Measurements from ENCODE around the gene FANK1. TPM values are rescaled to one million over a fixed set of nuclear protein-coding genes. Genes with fewer than 3 reads are reported as not detected.
"Not testable (repeated sequence)": the region's sequence is repeated elsewhere in the genome, so short reads cannot be mapped to it uniquely, and the experiment has no call there.

FANK1 gene
- polyA plus RNA-seq (2012; ENCODE audit: insufficient read depth, insufficient read length, low read depth) = not detected

- not testable (repeated sequence) for H3K36me3 ChIP-seq, H3K4me1 ChIP-seq, H3K9me3 ChIP-seq
- H3K4me3 ChIP-seq (ENCODE audit: low read depth, low read length) = peak within 1 kb of the TSS; percentile 53
- DNase-seq = peak; percentile 80
- H3K27me3 ChIP-seq = peaks cover 30% of the 10 kb centered on the region
These were observed at the start of gene FANK1 for GRCh38 chr10:125896088-125896934. Gene FANK1 (plus strand): TSS chr10:125896564. CDS start chr10:125896643, 79 bp downstream.

GRCh38 chr10:125846894-125847293, 49.5 kb upstream of the FANK1 start:
- Histone ChIP-seq H3K4me1 (no peaks in the 10 kb centered on the region), H3K4me3 (ENCODE audit: low read depth, low read length) (no peak overlapping the region), H3K36me3 (peaks cover 16% of the 10 kb centered on the region), H3K27me3 (no peaks in the 10 kb centered on the region), H3K9me3 (no peaks in the 10 kb centered on the region)
- TF ChIP-seq CTCF (IDR thresholded peaks at IDR 0.05; ENCODE audit: low read depth, low read length) = no peak
- DNase-seq = no peak

- Histone ChIP-seq H3K4me3 (ENCODE audit: low read depth, low read length) (no peak overlapping the region), H3K9me3 (no peaks in the 10 kb centered on the region), H3K4me1 (no peaks in the 10 kb centered on the region), H3K36me3 (peaks cover 9% of the 10 kb centered on the region), H3K27me3 (no peaks in the 10 kb centered on the region)
- TF ChIP-seq CTCF (IDR thresholded peaks at IDR 0.05; ENCODE audit: low read depth, low read length) = no peak
- DNase-seq = no peak
These were observed 48.0 kb upstream of the FANK1 start for GRCh38 chr10:125848371-125848770.

GRCh38 chr10:125848857-125849256, 47.5 kb upstream of the FANK1 start:
- Histone ChIP-seq H3K27me3 (no peaks in the 10 kb centered on the region), H3K4me1 (no peaks in the 10 kb centered on the region), H3K36me3 (peaks cover 9% of the 10 kb centered on the region), H3K9me3 (no peaks in the 10 kb centered on the region), H3K4me3 (ENCODE audit: low read depth, low read length) (no peak overlapping the region)
- DNase-seq = no peak
- no peak for TF ChIP-seq CTCF (IDR thresholded peaks at IDR 0.05; ENCODE audit: low read depth, low read length)

- no peaks in the 10 kb centered on the region for H3K4me1 ChIP-seq
- TF ChIP-seq CTCF (IDR thresholded peaks at IDR 0.05; ENCODE audit: low read depth, low read length) = no peak
- H3K9me3 ChIP-seq = no peaks in the 10 kb centered on the region
- no peak for DNase-seq
- peaks cover 9% of the 10 kb centered on the region for H3K36me3 ChIP-seq
- H3K4me3 ChIP-seq (ENCODE audit: low read depth, low read length) = no peak overlapping the region
- no peaks in the 10 kb centered on the region for H3K27me3 ChIP-seq
These were observed 46.9 kb upstream of the FANK1 start for GRCh38 chr10:125849448-125849847.

GRCh38 chr10:125850766-125851731, 45.3 kb upstream of the FANK1 start:
- no peak for TF ChIP-seq CTCF (IDR thresholded peaks at IDR 0.05; ENCODE audit: low read depth, low read length)
- H3K36me3 ChIP-seq = peaks cover 4% of the 10 kb centered on the region; the same call in 1 of the 2 replicates
- no peaks in the 10 kb centered on the region for H3K27me3 ChIP-seq
- no peak for DNase-seq
- no peaks in the 10 kb centered on the region for H3K9me3 ChIP-seq
- no peak overlapping the region for H3K4me3 ChIP-seq (ENCODE audit: low read depth, low read length)
- H3K4me1 ChIP-seq = no peaks in the 10 kb centered on the region
